HG03439 (cell line): ENCODE data around the gene PPP2R2C.

Experiments
- ATAC-seq: cut with Tn5 transposase; IDR thresholded peaks from one replicate; pipeline ENCODE4 v1.9.1; 2021; ENCODE audit warnings: mild to moderate bottlenecking, moderate library complexity; ENCODE audit not compliant: unreplicated experiment

The PPP2R2C gene

GRCh38 chr4:6333301-6334202 is 138.9 kb downstream of the PPP2R2C start:
- ATAC-seq: no peak

- ATAC-seq: no peak
Observed at GRCh38 chr4:6332669-6333050, 139.8 kb downstream of the PPP2R2C start.

GRCh38 chr4:6332042-6332668 is 140.3 kb downstream of the PPP2R2C start:
- ATAC-seq: no peak

GRCh38 chr4:6331468-6331867 is 140.9 kb downstream of the PPP2R2C start:
- no peak for ATAC-seq

- no peak for ATAC-seq
Observed at GRCh38 chr4:6331018-6331417, 141.4 kb downstream of the PPP2R2C start.

GRCh38 chr4:6330384-6330767 is 142.0 kb downstream of the PPP2R2C start:
- ATAC-seq: no peak

- no peak for ATAC-seq
Observed at GRCh38 chr4:6329478-6330383, 142.7 kb downstream of the PPP2R2C start.

- ATAC-seq: no peak
Observed at GRCh38 chr4:6328526-6328925, 143.9 kb downstream of the PPP2R2C start.

GRCh38 chr4:6327220-6327917 is 145.0 kb downstream of the PPP2R2C start:
- peak; percentile 57 for ATAC-seq

- no peak for ATAC-seq
Observed at GRCh38 chr4:6326312-6327060, 145.9 kb downstream of the PPP2R2C start.

- ATAC-seq: no peak
Observed at GRCh38 chr4:6325788-6326290, 146.6 kb downstream of the PPP2R2C start.

- ATAC-seq: no peak
Observed at GRCh38 chr4:6324999-6325787, 147.2 kb downstream of the PPP2R2C start.

GRCh38 chr4:6324461-6324998 is 147.9 kb downstream of the PPP2R2C start:
- ATAC-seq: no peak

GRCh38 chr4:6322761-6323566 is 149.4 kb downstream of the PPP2R2C start:
- ATAC-seq: no peak

- ATAC-seq: no peak
Observed at GRCh38 chr4:6322067-6322760, 150.2 kb downstream of the PPP2R2C start.

GRCh38 chr4:6321361-6321760 is 151.1 kb downstream of the PPP2R2C start:
- ATAC-seq: no peak

GRCh38 chr4:6320663-6321062 is 151.8 kb downstream of the PPP2R2C start:
- no peak for ATAC-seq
